ENCODE results near the gene CHRD. TPM values are rescaled to one million over a fixed set of nuclear protein-coding genes. Genes with fewer than 3 reads are reported as not detected.

The CHRD gene
- polyA plus RNA-seq, 1 of the 3 experiments (the other 2 are of a cell fraction), result 0.95 TPM

DNA sequence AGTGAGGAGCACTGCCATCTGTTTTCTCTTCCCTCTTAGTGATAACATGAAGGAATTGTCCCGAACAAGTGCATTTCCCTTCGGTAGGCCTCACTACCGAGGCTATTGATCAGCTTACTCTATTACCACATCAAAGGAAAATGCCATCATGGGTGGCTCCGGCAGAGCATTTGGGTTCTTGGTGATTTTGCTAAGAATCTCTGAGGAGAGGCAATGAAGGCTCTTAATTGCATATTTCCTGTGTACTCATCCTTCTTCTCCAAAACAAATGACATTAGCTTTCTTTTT is 35.3 kb downstream of the CHRD start:
- Histone ChIP-seq H3K79me2 (ENCODE audit: insufficient read depth) (no peaks in the 10 kb centered on the region), H3K9me3 (no peaks in the 10 kb centered on the region), H3K4me2 (no peak overlapping the region), H3F3A (replicated peaks; ENCODE audit: insufficient read depth) (no peaks in the 10 kb centered on the region), H3K4me3 (ENCODE audit: low read depth in 2 of 2, low read length in 1 of 2) (no peak overlapping the region), H3K9me2 (no peaks in the 10 kb centered on the region), H2AFZ (ENCODE audit: low read depth) (no peak overlapping the region), H3K9ac (no peak overlapping the region), H3K27ac (ENCODE audit: low read depth in 2 of 2, low read length in 1 of 2) (no peak overlapping the region), H3K36me3 (replicated peaks in 1 of 2; ENCODE audit: control insufficient read depth in 1 of 2, insufficient read depth in 2 of 2, low read length in 1 of 2) (no peaks in the 10 kb centered on the region), H3K4me1 (ENCODE audit: control insufficient read depth in 1 of 2, insufficient read depth in 2 of 2, low read depth in 1 of 2, low read length in 1 of 2) (no peaks in the 10 kb centered on the region; a peak in 1 of 4 replicates), H3K27me3 (ENCODE audit: insufficient read depth) (no peaks in the 10 kb centered on the region), H4K20me1 (ENCODE audit: insufficient read depth) (no peaks in the 10 kb centered on the region)
- 93% methylated on average over 4 of the region's 4 CpGs for WGBS (ENCODE audit: low lambda C conversion rate)
- DNase-seq, result no peak
- ChIA-PET POLR2A (no interaction called here), CTCF (interaction anchor here (0.8 to 1.0 kb wide), 2 partner anchors 44 to 99 kb away, joined by 3 to 5 read pairs; no protein-coding TSS in a partner anchor)
- TF ChIP-seq TEAD4 (IDR thresholded peaks at IDR 0.05; ENCODE audit: borderline replicate concordance, insufficient read depth) (no peak), NFIC (IDR thresholded peaks at IDR 0.05; ENCODE audit: borderline replicate concordance) (no peak), GABPA (IDR thresholded peaks at IDR 0.05; ENCODE audit: low read depth) (no peak), FOXM1 (IDR thresholded peaks at IDR 0.05; ENCODE audit: low read depth) (no peak), USF1 (IDR thresholded peaks at IDR 0.05; ENCODE audit: borderline replicate concordance, low read depth) (no peak)

- Histone ChIP-seq H3K36me3 (replicated peaks in 1 of 2; ENCODE audit: control insufficient read depth in 1 of 2, insufficient read depth in 2 of 2, low read length in 1 of 2) (no peaks in the 10 kb centered on the region), H3K27ac (ENCODE audit: low read depth in 2 of 2, low read length in 1 of 2) (no peak overlapping the region), H3K4me1 (ENCODE audit: control insufficient read depth in 1 of 2, insufficient read depth in 2 of 2, low read depth in 1 of 2, low read length in 1 of 2) (no peaks in the 10 kb centered on the region; a peak in 1 of 4 replicates), H3K9me3 (no peaks in the 10 kb centered on the region), H3K9ac (no peak overlapping the region), H3K4me3 (ENCODE audit: low read depth in 2 of 2, low read length in 1 of 2) (no peak overlapping the region; a peak in 1 of 4 replicates), H3K9me2 (no peaks in the 10 kb centered on the region), H2AFZ (ENCODE audit: low read depth) (no peak overlapping the region), H3K4me2 (no peak overlapping the region), H3K79me2 (ENCODE audit: insufficient read depth) (no peaks in the 10 kb centered on the region), H3F3A (replicated peaks; ENCODE audit: insufficient read depth) (no peaks in the 10 kb centered on the region), H4K20me1 (ENCODE audit: insufficient read depth) (no peaks in the 10 kb centered on the region), H3K27me3 (ENCODE audit: insufficient read depth) (no peaks in the 10 kb centered on the region)
- POLR2A ChIA-PET, result interaction anchor here (0.8 kb wide), 1 partner anchor 79 kb away, joined by 3 read pairs; no protein-coding TSS in a partner anchor
- DNase-seq, result peak; percentile 85
- CTCF ChIA-PET, result interaction anchor here (0.5 to 7.0 kb wide), 32 partner anchors 10 to 135 kb away, joined by 3 to 73 read pairs (median 4); no protein-coding TSS in a partner anchor
- 35% methylated on average over 6 of the region's 14 CpGs for WGBS (ENCODE audit: low lambda C conversion rate)
- TF ChIP-seq RCOR1 (IDR thresholded peaks at IDR 0.05; ENCODE audit: low read length) (no peak), FOXJ3 (CRISPR knock-in tag; IDR thresholded peaks at IDR 0.05) (no peak), MAX (IDR thresholded peaks at IDR 0.05; ENCODE audit: low read depth) (peak; percentile 57), RFX5 (IDR thresholded peaks at IDR 0.05; ENCODE audit: low read length) (no peak), ELF1 (IDR thresholded peaks at IDR 0.05) (no peak), SMC3 (IDR thresholded peaks at IDR 0.05; ENCODE audit: low read depth, low read length) (peak; percentile 98), EZH2phosphoT487 (IDR thresholded peaks at IDR 0.05; ENCODE audit: borderline replicate concordance, low read depth) (no peak), PBX3 (IDR thresholded peaks at IDR 0.05) (no peak), GABPA (IDR thresholded peaks at IDR 0.05; ENCODE audit: low read depth) (no peak), TCF12 (IDR thresholded peaks at IDR 0.05) (no peak), USF1 (IDR thresholded peaks at IDR 0.05; ENCODE audit: borderline replicate concordance, low read depth) (no peak), SIN3A (IDR thresholded peaks at IDR 0.05; ENCODE audit: borderline replicate concordance, low read depth, low read length) (no peak), GATA2 (CRISPR knock-in tag; IDR thresholded peaks at IDR 0.05) (no peak), YY1 (IDR thresholded peaks at IDR 0.05; ENCODE audit: low read depth) (no peak), TEAD4 (IDR thresholded peaks at IDR 0.05; ENCODE audit: borderline replicate concordance, insufficient read depth) (no peak), CTCF (IDR thresholded peaks at IDR 0.05) (peak; percentile 94)
- TF ChIP-seq, protein P1, sequence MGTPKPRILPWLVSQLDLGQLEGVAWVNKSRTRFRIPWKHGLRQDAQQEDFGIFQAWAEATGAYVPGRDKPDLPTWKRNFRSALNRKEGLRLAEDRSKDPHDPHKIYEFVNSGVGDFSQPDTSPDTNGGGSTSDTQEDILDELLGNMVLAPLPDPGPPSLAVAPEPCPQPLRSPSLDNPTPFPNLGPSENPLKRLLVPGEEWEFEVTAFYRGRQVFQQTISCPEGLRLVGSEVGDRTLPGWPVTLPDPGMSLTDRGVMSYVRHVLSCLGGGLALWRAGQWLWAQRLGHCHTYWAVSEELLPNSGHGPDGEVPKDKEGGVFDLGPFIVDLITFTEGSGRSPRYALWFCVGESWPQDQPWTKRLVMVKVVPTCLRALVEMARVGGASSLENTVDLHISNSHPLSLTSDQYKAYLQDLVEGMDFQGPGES (IDR thresholded peaks at IDR 0.05; ENCODE audit: low read depth, low read length), result no peak
Observed at GRCh38 chr3:184417619-184418327, 37.9 kb downstream of the CHRD start.
